Liver (tissue), 9 donors: Measurements from ENCODE around the gene BRD4. TPM values are rescaled to one million over a fixed set of nuclear protein-coding genes. Genes with fewer than 3 reads are reported as not detected.

Source experiments
- DNase-seq: peaks from one replicate; pipeline ENCODE4 v3.0.0-alpha.2; 2017; ENCODE audit warnings: low spot score
- H3K27ac ChIP-seq, 2 donors: one replicate each; pipeline ENCODE4 v1.7.0; 2013; ENCODE audit warnings: inconsistent platforms in 2 of 2, low read length in 2 of 2, control low read depth in 1 of 2, low read depth in 1 of 2, mild to moderate bottlenecking in 1 of 2
- H3K27me3 ChIP-seq, 4 donors: one replicate each; pipeline versions ENCODE4 v1.6.1 to v1.7.0; 2013; ENCODE audit warnings: low read length in 3 of 4, inconsistent platforms in 1 of 4, mild to moderate bottlenecking in 1 of 4, moderate library complexity in 1 of 4; ENCODE audit not compliant: control insufficient read depth in 4 of 4, insufficient read depth in 4 of 4
- H3K36me3 ChIP-seq, 4 donors: one replicate each; pipeline versions ENCODE4 v1.6.1 to v1.7.0; 2013; ENCODE audit warnings: low read length in 3 of 4, mild to moderate bottlenecking in 3 of 4, low read depth in 1 of 4, moderate library complexity in 1 of 4; ENCODE audit not compliant: control insufficient read depth in 4 of 4, insufficient read depth in 3 of 4
- H3K4me1 ChIP-seq, 4 donors: one replicate each; pipeline versions ENCODE4 v1.6.1 to v1.7.0; 2013; ENCODE audit warnings: low read length in 3 of 4, mild to moderate bottlenecking in 3 of 4, moderate library complexity in 1 of 4; ENCODE audit not compliant: control insufficient read depth in 4 of 4, insufficient read depth in 4 of 4
- H3K4me3 ChIP-seq, 3 donors: one replicate each; pipeline versions ENCODE4 v1.6.1 to v1.7.0; 2013; ENCODE audit warnings: low read length in 3 of 3, control low read depth in 1 of 3, low read depth in 1 of 3, mild to moderate bottlenecking in 1 of 3
- H3K9ac ChIP-seq, 2 donors: one replicate each; pipeline ENCODE4 v1.7.0; 2013; ENCODE audit warnings: low read length in 2 of 2, mild to moderate bottlenecking in 2 of 2, moderate library complexity in 2 of 2, control low read depth in 1 of 2, low read depth in 1 of 2
- H3K9me3 ChIP-seq, 4 donors: one replicate each; pipeline versions ENCODE4 v1.6.1 to v1.7.0; 2013; ENCODE audit warnings: low read length in 3 of 4; ENCODE audit not compliant: control insufficient read depth in 4 of 4
- ATF3 ChIP-seq: IDR thresholded peaks from 2 replicates; pipeline ENCODE4 v1.6.1; 2016; ENCODE audit warnings: antibody characterized with exemption
- EGR1 ChIP-seq, 2 donors: IDR thresholded peaks; 2 replicates each; pipeline ENCODE4 v1.6.1; 2016 to 2018; ENCODE audit warnings: antibody characterized with exemption in 2 of 2, low read depth in 2 of 2
- FOXA1 ChIP-seq: IDR thresholded peaks from 2 replicates; pipeline ENCODE4 v1.6.1; 2016; ENCODE audit warnings: antibody characterized with exemption
- FOXA2 ChIP-seq: IDR thresholded peaks from 2 replicates; pipeline ENCODE4 v1.6.1; 2016; ENCODE audit warnings: antibody characterized with exemption
- GABPA ChIP-seq, 2 donors: IDR thresholded peaks in 1 of 2; conservative IDR thresholded peaks in 1 of 2; 2 replicates each; pipeline ENCODE4 v1.6.1; 2016; ENCODE audit warnings: antibody characterized with exemption in 2 of 2, mild to moderate bottlenecking in 1 of 2, moderate library complexity in 1 of 2
- HNF4A ChIP-seq, 2 donors: conservative IDR thresholded peaks; 2 replicates each; pipeline ENCODE4 v1.6.1; 2016; ENCODE audit warnings: antibody characterized with exemption in 2 of 2, mild to moderate bottlenecking in 2 of 2
- HNF4G ChIP-seq: IDR thresholded peaks from 2 replicates; pipeline ENCODE4 v1.6.1; 2016; ENCODE audit warnings: antibody characterized with exemption
- JUND ChIP-seq, 2 donors: IDR thresholded peaks; 2 replicates each; pipeline ENCODE4 v1.6.1; 2016; ENCODE audit warnings: antibody characterized with exemption in 2 of 2
- MAX ChIP-seq: IDR thresholded peaks from 2 replicates; pipeline ENCODE4 v1.6.1; 2016; ENCODE audit warnings: antibody characterized with exemption
- NR2F2 ChIP-seq: IDR thresholded peaks from 2 replicates; pipeline ENCODE4 v1.6.1; 2016; ENCODE audit warnings: antibody characterized with exemption
- RAD21 ChIP-seq, 2 donors: IDR thresholded peaks; 2 replicates each; pipeline ENCODE4 v1.6.1; 2016; ENCODE audit warnings: antibody characterized with exemption in 2 of 2, mild to moderate bottlenecking in 2 of 2
- REST ChIP-seq: IDR thresholded peaks from 2 replicates; pipeline ENCODE4 v1.6.1; 2016; ENCODE audit warnings: antibody characterized with exemption, mild to moderate bottlenecking
- RXRA ChIP-seq, 2 donors: IDR thresholded peaks; 2 replicates each; pipeline ENCODE4 v1.6.1; 2017 to 2018; ENCODE audit warnings: antibody characterized with exemption in 2 of 2, mild to moderate bottlenecking in 1 of 2
- SP1 ChIP-seq: IDR thresholded peaks from 2 replicates; pipeline ENCODE4 v1.6.1; 2018; ENCODE audit warnings: antibody characterized with exemption, mild to moderate bottlenecking
- TAF1 ChIP-seq: conservative IDR thresholded peaks from 2 replicates; pipeline ENCODE4 v1.6.1; 2016; ENCODE audit warnings: antibody characterized with exemption, mild to moderate bottlenecking
- YY1 ChIP-seq: IDR thresholded peaks from 2 replicates; pipeline ENCODE4 v1.6.1; 2016; ENCODE audit warnings: antibody characterized with exemption, mild to moderate bottlenecking
- WGBS: extraction: QIAGEN DNeasy Blood & Tissue Kit; methylation state at CpG from one replicate; pipeline ENCODE4 v1.1.7; 2013; 5-methylcytosine and 5-hydroxymethylcytosine counted together
- polyA plus RNA-seq, 2 donors: library from polyadenylated mRNA; stranded (reverse) in 1 of 2; unstranded in 1 of 2; fragments of 200-250 nt in 1 of 2; fragments of >200 nt in 1 of 2; fragmentation: Nextera tagmentation in 1 of 2; extraction: Ambion mirVana in 1 of 2; gene quantifications; one replicate each; pipeline versions ENCODE4 v1.2.1 to v1.2.3, GENCODE V29; 2013 to 2015
- total RNA-seq, 2 donors: library from RNA; depleted of rRNA; stranded (reverse); fragments of >200 nt; gene quantifications; one replicate each; pipeline ENCODE4 v1.2.3, GENCODE V29; 2014
- TF ChIP-seq, protein P1 (sequence below): IDR thresholded peaks from 2 replicates; pipeline ENCODE4 v1.6.1; 2016; ENCODE audit warnings: antibody characterized with exemption
- TF ChIP-seq, protein P2 (sequence below): fragments of 150-350 bp; IDR thresholded peaks from 2 replicates; pipeline ENCODE4 v1.5.1; 2017; ENCODE audit warnings: improper control_type of control experiment, low read depth, low read length; ENCODE audit not compliant: missing input control
- donor health status: healthy.
- donor health status: healthy.
- donor health status: healthy.
- donor health status: healthy.
- donor health status: healthy.

BRD4 gene
- total and polyA plus RNA-seq, 4 donors, result 13.6 to 25.8 (median 20.5) TPM

DNA sequence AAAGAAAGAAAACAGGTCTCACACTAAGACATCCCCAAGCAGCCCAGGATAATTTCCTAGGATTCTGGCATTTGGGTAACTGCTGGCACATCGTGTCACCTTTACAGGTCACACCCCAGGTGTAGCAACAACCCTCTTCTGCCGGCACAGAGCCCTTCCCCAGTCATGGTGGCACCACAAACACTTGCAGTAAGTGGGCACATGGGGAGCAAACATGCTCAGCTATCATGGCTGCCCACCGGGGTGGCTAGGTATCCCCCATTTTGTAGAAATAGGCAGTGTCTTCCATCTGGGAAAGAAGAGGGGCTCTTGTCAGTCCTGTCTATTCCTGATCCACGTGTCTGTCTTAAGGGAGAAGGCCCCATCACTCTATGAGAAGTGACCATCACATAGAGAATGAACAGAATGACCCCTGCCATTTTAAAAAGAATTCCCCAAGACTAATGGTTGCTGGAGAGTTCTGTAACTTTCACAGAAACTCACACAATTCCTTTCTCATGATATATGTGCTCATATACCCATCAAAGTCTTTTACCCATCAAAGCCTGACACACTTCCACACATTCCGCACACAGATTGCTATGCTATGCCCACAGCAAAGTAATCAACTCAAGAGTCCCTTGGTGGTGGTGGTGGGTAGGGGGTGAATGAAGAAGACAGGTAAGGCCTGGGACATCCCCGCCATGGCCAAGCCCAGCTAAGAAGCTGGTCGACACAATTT, 33.3 kb downstream of the BRD4 start:
- no peaks in the 10 kb centered on the region for H3K27me3 ChIP-seq
- H3K36me3 ChIP-seq, result no peaks in the 10 kb centered on the region
- DNase-seq, result no peak
- H3K9ac ChIP-seq, result no peak overlapping the region
- no peak for TF ChIP-seq ATF3
- TF ChIP-seq, protein P1, sequence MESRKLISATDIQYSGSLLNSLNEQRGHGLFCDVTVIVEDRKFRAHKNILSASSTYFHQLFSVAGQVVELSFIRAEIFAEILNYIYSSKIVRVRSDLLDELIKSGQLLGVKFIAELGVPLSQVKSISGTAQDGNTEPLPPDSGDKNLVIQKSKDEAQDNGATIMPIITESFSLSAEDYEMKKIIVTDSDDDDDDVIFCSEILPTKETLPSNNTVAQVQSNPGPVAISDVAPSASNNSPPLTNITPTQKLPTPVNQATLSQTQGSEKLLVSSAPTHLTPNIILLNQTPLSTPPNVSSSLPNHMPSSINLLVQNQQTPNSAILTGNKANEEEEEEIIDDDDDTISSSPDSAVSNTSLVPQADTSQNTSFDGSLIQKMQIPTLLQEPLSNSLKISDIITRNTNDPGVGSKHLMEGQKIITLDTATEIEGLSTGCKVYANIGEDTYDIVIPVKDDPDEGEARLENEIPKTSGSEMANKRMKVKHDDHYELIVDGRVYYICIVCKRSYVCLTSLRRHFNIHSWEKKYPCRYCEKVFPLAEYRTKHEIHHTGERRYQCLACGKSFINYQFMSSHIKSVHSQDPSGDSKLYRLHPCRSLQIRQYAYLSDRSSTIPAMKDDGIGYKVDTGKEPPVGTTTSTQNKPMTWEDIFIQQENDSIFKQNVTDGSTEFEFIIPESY, result no peak
- no peak for TF ChIP-seq MAX
- peaks cover 18 to 76% (median 57%) of the 10 kb centered on the region in 4 donors for H3K4me1 ChIP-seq
- peak overlapping the region in 1 of 2 donors; percentile 49 for H3K27ac ChIP-seq
- 76% methylated on average over 7 of the region's 7 CpGs for WGBS
- no peaks in the 10 kb centered on the region for H3K9me3 ChIP-seq
- no peak overlapping the region for H3K4me3 ChIP-seq

GRCh38 chr19:15297416-15298224, 34.7 kb downstream of the BRD4 start:
- H3K36me3 ChIP-seq, result no peaks in the 10 kb centered on the region
- TF ChIP-seq, protein P2, sequence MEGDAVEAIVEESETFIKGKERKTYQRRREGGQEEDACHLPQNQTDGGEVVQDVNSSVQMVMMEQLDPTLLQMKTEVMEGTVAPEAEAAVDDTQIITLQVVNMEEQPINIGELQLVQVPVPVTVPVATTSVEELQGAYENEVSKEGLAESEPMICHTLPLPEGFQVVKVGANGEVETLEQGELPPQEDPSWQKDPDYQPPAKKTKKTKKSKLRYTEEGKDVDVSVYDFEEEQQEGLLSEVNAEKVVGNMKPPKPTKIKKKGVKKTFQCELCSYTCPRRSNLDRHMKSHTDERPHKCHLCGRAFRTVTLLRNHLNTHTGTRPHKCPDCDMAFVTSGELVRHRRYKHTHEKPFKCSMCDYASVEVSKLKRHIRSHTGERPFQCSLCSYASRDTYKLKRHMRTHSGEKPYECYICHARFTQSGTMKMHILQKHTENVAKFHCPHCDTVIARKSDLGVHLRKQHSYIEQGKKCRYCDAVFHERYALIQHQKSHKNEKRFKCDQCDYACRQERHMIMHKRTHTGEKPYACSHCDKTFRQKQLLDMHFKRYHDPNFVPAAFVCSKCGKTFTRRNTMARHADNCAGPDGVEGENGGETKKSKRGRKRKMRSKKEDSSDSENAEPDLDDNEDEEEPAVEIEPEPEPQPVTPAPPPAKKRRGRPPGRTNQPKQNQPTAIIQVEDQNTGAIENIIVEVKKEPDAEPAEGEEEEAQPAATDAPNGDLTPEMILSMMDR, result no peak
- peak in 1 of 2 donors; percentile 70 for TF ChIP-seq HNF4A (conservative IDR thresholded peaks at IDR 0.05)
- no peak for TF ChIP-seq FOXA1
- TF ChIP-seq NR2F2, result no peak
- TF ChIP-seq MAX, result no peak
- TF ChIP-seq, protein P1, result no peak
- TF ChIP-seq YY1, result no peak
- TF ChIP-seq HNF4G, result peak; percentile 31
- no peak for TF ChIP-seq FOXA2
- TF ChIP-seq TAF1, result no peak
- no peak for TF ChIP-seq REST
- TF ChIP-seq RXRA (IDR thresholded peaks at IDR 0.05), result peak in 1 of 2 donors; percentile 54
- TF ChIP-seq RAD21 (IDR thresholded peaks at IDR 0.05), result peak in 1 of 2 donors; percentile 59
- no peak for TF ChIP-seq GABPA (IDR thresholded peaks at IDR 0.05 in 1 of 2, conservative IDR thresholded peaks at IDR 0.05 in 1 of 2)
- TF ChIP-seq ATF3, result peak; percentile 39
- TF ChIP-seq SP1, result peak; percentile 59
- no peak for TF ChIP-seq JUND (IDR thresholded peaks at IDR 0.05)
- no peak for TF ChIP-seq EGR1 (IDR thresholded peaks at IDR 0.05; ENCODE audit: low read depth in 2 of 2)
- H3K9me3 ChIP-seq, result no peaks in the 10 kb centered on the region

More at GRCh38 chr19:15297416-15298224, 34.7 kb downstream of the BRD4 start:
- Histone ChIP-seq H3K4me1 (peaks cover 22 to 76% (median 62%) of the 10 kb centered on the region in 4 donors), H3K27ac (peak overlapping the region; percentile 43 to 49), H3K27me3 (no peaks in the 10 kb centered on the region), H3K4me3 (no peak overlapping the region), H3K9ac (no peak overlapping the region)
- WGBS, result 52% methylated on average over 10 of the region's 10 CpGs
- no peak for DNase-seq
